Measurements from ENCODE around the gene TMIGD1. TPM values are rescaled to one million over a fixed set of nuclear protein-coding genes. Genes with fewer than 3 reads are reported as not detected.

Gene TMIGD1
- total and polyA plus RNA-seq, 2 donors (not counting 1 experiment from before 2014, with no cell fraction given): not detected

DNA sequence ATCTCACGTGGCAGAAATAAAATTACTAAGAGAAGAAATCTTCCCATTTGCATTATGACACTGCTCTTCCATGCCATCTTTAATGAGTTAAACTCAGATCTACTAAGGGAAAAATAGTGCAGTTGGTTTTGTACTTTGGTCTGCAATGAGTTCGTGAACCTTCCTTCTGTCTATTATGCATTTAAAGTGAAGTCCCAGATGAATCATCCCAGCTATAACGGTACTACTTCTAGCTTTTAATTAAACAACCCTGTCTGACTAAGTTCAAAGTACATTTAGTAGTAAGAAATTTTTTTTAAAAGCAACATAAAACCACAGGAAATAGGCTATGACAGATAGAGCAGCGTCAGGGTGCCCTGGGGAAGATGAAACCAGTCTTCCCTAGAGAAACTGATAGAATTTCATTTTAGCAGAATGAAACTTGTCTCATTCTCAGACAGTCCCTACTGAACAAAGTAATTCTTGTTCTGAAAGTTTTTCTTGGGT lies 1.8 kb downstream of the TMIGD1 start:
- H3K4me3 ChIP-seq (replicated peaks in 1 of 4; ENCODE audit: control extremely low read depth in 1 of 4, insufficient read depth in 1 of 4, low read depth in 3 of 4, low read length in 4 of 4): no peak overlapping the region
- no peak overlapping the region for H2AFZ ChIP-seq (ENCODE audit: low read length)
- H3K9ac ChIP-seq (ENCODE audit: insufficient read depth, low read length): no peak overlapping the region
- no peaks in the 10 kb centered on the region for H3K79me2 ChIP-seq (ENCODE audit: control insufficient read depth, insufficient read depth, low read length)
- no peaks in the 10 kb centered on the region for H3K36me3 ChIP-seq (ENCODE audit: control insufficient read depth, insufficient read depth, low read length)
- no peaks in the 10 kb centered on the region for H3K27me3 ChIP-seq (ENCODE audit: control insufficient read depth, insufficient read depth, low read length)
- H4K20me1 ChIP-seq (ENCODE audit: control insufficient read depth, extremely low read depth, insufficient read depth, low read length): no peaks in the 10 kb centered on the region
- H3K4me1 ChIP-seq (ENCODE audit: control insufficient read depth, extremely low read depth, insufficient read depth, low read length): no peaks in the 10 kb centered on the region
- H3K27ac ChIP-seq (ENCODE audit: insufficient read depth, low read length): peak overlapping the region; percentile 13
- TF ChIP-seq EZH2 (IDR thresholded peaks at IDR 0.05; ENCODE audit: low read length, missing control alignments): no peak
- TF ChIP-seq CTCF (conservative IDR thresholded peaks at IDR 0.05 in 1 of 2, IDR thresholded peaks at IDR 0.05 in 1 of 2; ENCODE audit: low read depth in 1 of 2, low read length in 2 of 2): no peak
- no peak overlapping the region for H3K4me2 ChIP-seq (ENCODE audit: extremely low read depth, insufficient read depth, low read length)
- peak; percentile 73 to 84 for DNase-seq (ENCODE audit: low read depth in 2 of 2)
- H3K9me3 ChIP-seq (ENCODE audit: control insufficient read depth, insufficient read depth, low read depth, low read length): no peaks in the 10 kb centered on the region

GRCh38 chr17:30326809-30327208 lies 7.0 kb downstream of the TMIGD1 start:
- Histone ChIP-seq H3K4me2 (ENCODE audit: extremely low read depth, insufficient read depth, low read length) (no peak overlapping the region), H3K9ac (ENCODE audit: insufficient read depth, low read length) (no peak overlapping the region), H3K36me3 (ENCODE audit: control insufficient read depth, insufficient read depth, low read length) (no peaks in the 10 kb centered on the region), H3K27ac (ENCODE audit: insufficient read depth, low read length) (no peak overlapping the region), H2AFZ (ENCODE audit: low read length) (no peak overlapping the region), H3K27me3 (ENCODE audit: control insufficient read depth, insufficient read depth, low read length) (no peaks in the 10 kb centered on the region), H3K79me2 (ENCODE audit: control insufficient read depth, insufficient read depth, low read length) (no peaks in the 10 kb centered on the region), H3K9me3 (ENCODE audit: control insufficient read depth, insufficient read depth, low read depth, low read length) (no peaks in the 10 kb centered on the region), H3K4me3 (replicated peaks in 1 of 4; ENCODE audit: control extremely low read depth in 1 of 4, insufficient read depth in 1 of 4, low read depth in 3 of 4, low read length in 4 of 4) (no peak overlapping the region), H3K4me1 (ENCODE audit: control insufficient read depth, extremely low read depth, insufficient read depth, low read length) (no peaks in the 10 kb centered on the region), H4K20me1 (ENCODE audit: control insufficient read depth, extremely low read depth, insufficient read depth, low read length) (no peaks in the 10 kb centered on the region)
- no peak for DNase-seq (ENCODE audit: low read depth in 2 of 2)
- TF ChIP-seq CTCF (conservative IDR thresholded peaks at IDR 0.05 in 1 of 2, IDR thresholded peaks at IDR 0.05 in 1 of 2; ENCODE audit: low read depth in 1 of 2, low read length in 2 of 2): no peak
- TF ChIP-seq EZH2 (IDR thresholded peaks at IDR 0.05; ENCODE audit: low read length, missing control alignments): no peak

DNA sequence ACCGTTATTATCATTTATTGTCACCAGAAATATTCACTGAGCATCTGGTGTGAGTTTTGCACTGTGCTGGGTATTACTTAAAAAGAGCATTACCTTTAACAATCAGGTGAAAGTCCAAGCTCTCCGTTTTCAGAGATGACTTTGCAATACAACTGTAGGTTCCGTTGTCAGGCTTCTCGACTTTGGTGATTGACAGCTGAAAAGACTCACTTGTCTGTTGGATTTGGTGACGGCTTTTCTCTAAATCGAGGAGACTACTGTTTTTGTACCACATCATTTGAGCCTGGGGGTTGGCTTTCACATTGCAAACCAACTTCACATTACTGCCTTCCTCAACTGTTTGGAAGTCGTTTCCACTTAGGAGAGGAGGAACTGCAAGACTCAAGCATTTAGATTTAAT lies 9.1 kb downstream of the TMIGD1 start:
- no peak overlapping the region for H3K27ac ChIP-seq (ENCODE audit: insufficient read depth, low read length)
- H3K9me3 ChIP-seq (ENCODE audit: control insufficient read depth, insufficient read depth, low read depth, low read length): no peaks in the 10 kb centered on the region
- TF ChIP-seq EZH2 (IDR thresholded peaks at IDR 0.05; ENCODE audit: low read length, missing control alignments): no peak
- no peak for TF ChIP-seq CTCF (conservative IDR thresholded peaks at IDR 0.05 in 1 of 2, IDR thresholded peaks at IDR 0.05 in 1 of 2; ENCODE audit: low read depth in 1 of 2, low read length in 2 of 2)
- H3K4me3 ChIP-seq (replicated peaks in 1 of 4; ENCODE audit: control extremely low read depth in 1 of 4, insufficient read depth in 1 of 4, low read depth in 3 of 4, low read length in 4 of 4): no peak overlapping the region
- no peaks in the 10 kb centered on the region for H3K27me3 ChIP-seq (ENCODE audit: control insufficient read depth, insufficient read depth, low read length)
- H4K20me1 ChIP-seq (ENCODE audit: control insufficient read depth, extremely low read depth, insufficient read depth, low read length): no peaks in the 10 kb centered on the region
- no peak overlapping the region for H2AFZ ChIP-seq (ENCODE audit: low read length)
- DNase-seq (ENCODE audit: low read depth in 2 of 2): no peak
- H3K4me1 ChIP-seq (ENCODE audit: control insufficient read depth, extremely low read depth, insufficient read depth, low read length): no peaks in the 10 kb centered on the region
- no peaks in the 10 kb centered on the region for H3K36me3 ChIP-seq (ENCODE audit: control insufficient read depth, insufficient read depth, low read length)
- no peak overlapping the region for H3K4me2 ChIP-seq (ENCODE audit: extremely low read depth, insufficient read depth, low read length)
- no peaks in the 10 kb centered on the region for H3K79me2 ChIP-seq (ENCODE audit: control insufficient read depth, insufficient read depth, low read length)
- no peak overlapping the region for H3K9ac ChIP-seq (ENCODE audit: insufficient read depth, low read length)
